HG03442 (cell line): ENCODE measurements around the gene PTGIS.
"Not testable (repeated sequence)": the region's sequence is repeated elsewhere in the genome, so short reads cannot be mapped to it uniquely, and the experiment has no call there.

ENCODE experiments used
- ATAC-seq: cut with Tn5 transposase; IDR thresholded peaks from one replicate; pipeline ENCODE4 v1.9.1; 2021; ENCODE audit warnings: mild to moderate bottlenecking, moderate library complexity; ENCODE audit not compliant: unreplicated experiment

PTGIS gene

GRCh38 chr20:49567421-49568277 is at the start of gene PTGIS:
Gene PTGIS, minus strand, starts transcription at chr20:49568137. Its CDS starts 21 bp downstream, at chr20:49568116.
- no peak for ATAC-seq

- ATAC-seq = not testable (repeated sequence)
Measured at GRCh38 chr20:49617394-49617793, 49.5 kb upstream of the PTGIS start.

GRCh38 chr20:49616154-49617007 is 48.4 kb upstream of the PTGIS start:
- ATAC-seq = no peak

DNA sequence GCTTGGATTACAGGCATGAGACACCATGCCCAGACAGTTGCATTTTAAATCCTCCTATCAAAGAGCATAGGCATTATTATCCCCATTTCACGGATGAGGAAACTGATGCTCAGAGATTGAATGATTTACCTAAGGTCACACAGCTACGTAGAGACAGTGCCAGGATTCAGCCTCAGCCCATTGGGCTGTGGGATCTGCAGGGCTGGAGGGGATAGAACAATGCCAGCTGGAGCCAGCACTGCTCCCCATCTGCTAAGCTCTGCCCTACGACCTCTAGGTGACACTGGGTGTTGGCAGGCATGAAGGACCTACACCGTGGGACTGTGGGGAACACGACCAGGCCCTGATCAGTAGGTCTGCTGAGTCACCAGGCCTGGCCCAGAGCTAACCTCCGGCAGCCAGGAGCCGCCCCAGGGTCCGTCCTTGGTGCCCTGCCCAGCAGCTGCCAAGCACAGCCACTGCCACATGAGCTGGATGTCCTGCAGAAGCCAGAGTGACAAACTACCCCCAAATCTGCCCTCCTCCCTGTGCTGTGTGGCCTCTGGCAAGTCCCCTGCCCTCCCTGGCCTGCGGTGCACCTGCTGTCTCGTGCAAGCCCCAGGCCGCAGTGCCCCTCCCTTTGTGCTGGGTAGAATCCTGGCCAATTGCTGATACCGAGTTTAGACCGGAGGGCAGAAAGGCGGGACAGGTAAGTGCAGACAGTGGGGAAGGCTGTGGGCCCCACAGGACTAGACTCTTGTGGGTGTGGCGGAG is 47.6 kb upstream of the PTGIS start:
- ATAC-seq = no peak

GRCh38 chr20:49615051-49615400 is 47.1 kb upstream of the PTGIS start:
- ATAC-seq = not testable (repeated sequence)

GRCh38 chr20:49614338-49615050 is 46.6 kb upstream of the PTGIS start:
- ATAC-seq = no peak

DNA sequence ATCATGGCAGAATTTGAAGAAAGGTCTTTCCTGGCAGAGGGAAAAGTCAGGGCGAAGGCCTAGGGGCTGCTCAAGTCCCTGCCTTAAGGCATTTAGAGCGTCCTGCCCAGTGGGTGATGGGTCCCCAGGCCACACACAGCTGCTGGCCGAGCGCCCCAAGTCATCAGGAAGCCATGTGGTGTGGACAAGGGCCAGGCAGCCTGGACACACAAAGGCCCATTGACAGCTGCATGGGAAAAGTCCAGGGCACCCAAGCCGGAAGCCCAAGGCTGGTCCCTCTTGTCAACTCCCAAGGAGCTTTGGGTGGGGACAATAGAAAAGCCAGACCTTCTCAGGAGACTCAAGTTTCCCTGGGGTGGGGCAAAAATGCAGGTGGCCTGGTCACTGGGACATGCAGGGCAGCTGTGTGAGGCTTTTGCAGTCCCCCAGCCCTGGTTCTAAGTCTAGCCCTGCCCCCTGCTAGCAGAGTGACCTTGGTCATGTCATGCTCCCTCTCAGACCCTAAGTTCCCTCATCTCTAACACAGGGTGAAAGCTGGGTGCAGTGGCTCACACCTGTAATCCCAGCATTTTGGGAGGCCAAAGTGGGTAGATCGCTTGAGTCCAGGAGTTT is 44.3 kb upstream of the PTGIS start:
- no peak for ATAC-seq

GRCh38 chr20:49611539-49612126 is 43.7 kb upstream of the PTGIS start:
- ATAC-seq = not testable (repeated sequence)

DNA sequence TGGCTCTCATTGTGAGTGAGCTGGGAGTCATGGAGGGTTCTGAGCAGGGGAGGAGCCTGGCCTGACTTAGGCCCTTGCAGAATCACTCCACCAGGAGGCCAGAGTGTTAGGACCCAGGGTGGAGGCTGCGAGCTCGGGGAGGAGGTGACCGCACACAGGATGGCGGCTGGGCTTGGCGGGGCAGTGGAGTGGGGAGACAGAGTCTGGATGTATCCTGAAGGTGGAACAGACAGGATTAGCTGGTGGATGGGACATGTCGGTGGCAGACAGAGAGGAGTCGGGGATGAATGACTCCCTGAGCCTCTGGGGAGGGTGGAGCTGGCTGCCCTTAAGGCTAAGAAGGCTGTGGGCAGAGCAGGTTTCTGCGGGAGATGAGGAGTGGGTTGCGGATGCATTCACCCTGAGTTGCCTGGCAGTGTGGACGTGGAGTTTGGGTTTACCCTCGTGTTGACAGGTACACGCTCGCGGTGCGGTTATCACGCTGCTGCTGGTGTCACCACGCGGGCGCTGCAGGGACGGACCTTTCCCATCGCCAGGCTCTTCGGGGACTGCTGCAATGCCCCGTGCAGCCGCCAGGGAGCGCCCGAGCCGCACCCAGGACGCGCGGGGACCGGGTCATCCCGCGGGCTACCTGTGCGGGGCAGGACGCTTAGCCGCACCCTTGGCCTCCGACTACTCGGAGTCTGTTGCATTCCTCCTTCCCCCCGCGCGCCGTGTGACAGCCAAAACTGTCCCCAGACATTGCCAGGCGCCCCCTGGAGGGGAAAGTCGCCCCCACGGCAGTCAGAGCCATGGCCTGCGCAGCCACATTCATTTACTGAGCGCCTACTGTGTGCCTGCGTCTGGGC is 43.0 kb upstream of the PTGIS start:
- ATAC-seq = no peak

DNA sequence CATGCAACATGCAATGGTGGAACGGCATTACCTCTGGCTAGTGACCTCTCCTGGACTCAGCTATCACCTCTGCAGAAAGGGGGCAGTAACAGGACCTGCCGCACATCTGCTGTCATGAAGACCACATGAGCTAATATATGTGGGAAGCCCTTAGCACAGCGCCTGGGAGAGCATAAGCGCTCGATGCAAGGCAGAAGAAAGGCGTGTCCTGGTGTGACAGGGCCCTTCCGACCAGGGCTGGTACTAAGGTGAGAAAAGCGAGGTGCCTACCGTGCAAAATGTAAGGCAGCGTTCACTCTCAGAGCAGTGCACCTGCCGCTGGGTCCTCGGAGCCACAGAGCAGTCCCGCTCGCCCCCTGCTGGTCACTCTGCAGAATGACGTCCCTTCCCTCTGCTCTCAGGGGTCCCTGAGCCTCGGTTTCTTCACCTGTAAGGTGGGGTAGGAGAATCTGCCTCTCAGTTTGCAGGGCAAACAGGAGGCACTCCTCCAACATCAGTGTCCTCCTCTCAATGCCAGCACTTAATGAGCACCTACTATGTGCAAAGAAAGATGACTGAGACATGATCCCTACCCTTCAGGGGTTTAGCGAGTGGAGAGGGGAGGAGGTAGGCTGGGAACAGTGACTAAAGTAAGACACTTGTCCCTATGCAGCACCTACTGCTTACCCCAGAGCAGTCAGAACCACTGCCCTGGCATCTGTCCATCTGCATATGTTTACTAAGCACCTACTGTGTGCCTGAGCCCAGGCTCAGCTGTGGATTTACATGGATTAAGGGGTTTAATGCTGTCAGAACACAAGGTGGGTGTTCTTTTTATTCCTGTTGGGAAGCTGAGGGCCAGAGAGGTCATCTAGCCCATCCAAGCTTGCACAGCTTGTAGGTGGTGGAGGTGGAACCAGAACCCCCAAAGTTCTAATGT is 41.1 kb upstream of the PTGIS start:
- ATAC-seq = no peak

GRCh38 chr20:49607568-49607967 is 39.6 kb upstream of the PTGIS start:
- ATAC-seq = no peak

- ATAC-seq = no peak
Measured at GRCh38 chr20:49603209-49603627, 35.3 kb upstream of the PTGIS start.

- no peak for ATAC-seq
Measured at GRCh38 chr20:49602345-49603208, 34.6 kb upstream of the PTGIS start.

- ATAC-seq = no peak
Measured at GRCh38 chr20:49601153-49601924, 33.4 kb upstream of the PTGIS start.

GRCh38 chr20:49599746-49600113 is 31.8 kb upstream of the PTGIS start:
- no peak for ATAC-seq

- no peak for ATAC-seq
Measured at GRCh38 chr20:49597825-49598395, 30.0 kb upstream of the PTGIS start.
